ENCODE measurements around the gene KRTAP16-1.
"Not testable (repeated sequence)": the region's sequence is repeated elsewhere in the genome, so short reads cannot be mapped to it uniquely, and the experiment has no call there.

Gene KRTAP16-1

DNA sequence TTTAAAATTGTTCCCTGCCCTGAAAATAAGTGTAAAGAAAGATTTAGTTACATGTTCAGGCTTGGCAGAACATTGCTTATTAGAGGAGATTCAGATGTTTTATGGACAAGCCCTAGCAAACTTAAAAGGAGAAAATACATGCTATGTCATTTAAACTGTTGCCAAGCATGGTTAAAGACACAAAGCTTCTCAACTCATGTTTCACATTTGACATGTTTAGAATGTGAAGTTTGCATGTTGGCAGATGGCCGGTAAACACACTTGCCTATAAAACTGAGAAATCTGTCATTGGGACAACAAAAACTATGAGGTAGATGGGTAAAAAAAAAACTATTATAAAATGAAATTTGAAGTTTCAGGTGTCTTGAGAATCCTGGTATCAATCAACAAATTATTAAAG is 12.3 kb downstream of the KRTAP16-1 start:
- TF ChIP-seq, protein P1, sequence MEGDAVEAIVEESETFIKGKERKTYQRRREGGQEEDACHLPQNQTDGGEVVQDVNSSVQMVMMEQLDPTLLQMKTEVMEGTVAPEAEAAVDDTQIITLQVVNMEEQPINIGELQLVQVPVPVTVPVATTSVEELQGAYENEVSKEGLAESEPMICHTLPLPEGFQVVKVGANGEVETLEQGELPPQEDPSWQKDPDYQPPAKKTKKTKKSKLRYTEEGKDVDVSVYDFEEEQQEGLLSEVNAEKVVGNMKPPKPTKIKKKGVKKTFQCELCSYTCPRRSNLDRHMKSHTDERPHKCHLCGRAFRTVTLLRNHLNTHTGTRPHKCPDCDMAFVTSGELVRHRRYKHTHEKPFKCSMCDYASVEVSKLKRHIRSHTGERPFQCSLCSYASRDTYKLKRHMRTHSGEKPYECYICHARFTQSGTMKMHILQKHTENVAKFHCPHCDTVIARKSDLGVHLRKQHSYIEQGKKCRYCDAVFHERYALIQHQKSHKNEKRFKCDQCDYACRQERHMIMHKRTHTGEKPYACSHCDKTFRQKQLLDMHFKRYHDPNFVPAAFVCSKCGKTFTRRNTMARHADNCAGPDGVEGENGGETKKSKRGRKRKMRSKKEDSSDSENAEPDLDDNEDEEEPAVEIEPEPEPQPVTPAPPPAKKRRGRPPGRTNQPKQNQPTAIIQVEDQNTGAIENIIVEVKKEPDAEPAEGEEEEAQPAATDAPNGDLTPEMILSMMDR (IDR thresholded peaks at IDR 0.05; ENCODE audit: low read depth, low read length), result no peak
- no peak for DNase-seq (ENCODE audit: extremely low read depth, low read depth)

DNA sequence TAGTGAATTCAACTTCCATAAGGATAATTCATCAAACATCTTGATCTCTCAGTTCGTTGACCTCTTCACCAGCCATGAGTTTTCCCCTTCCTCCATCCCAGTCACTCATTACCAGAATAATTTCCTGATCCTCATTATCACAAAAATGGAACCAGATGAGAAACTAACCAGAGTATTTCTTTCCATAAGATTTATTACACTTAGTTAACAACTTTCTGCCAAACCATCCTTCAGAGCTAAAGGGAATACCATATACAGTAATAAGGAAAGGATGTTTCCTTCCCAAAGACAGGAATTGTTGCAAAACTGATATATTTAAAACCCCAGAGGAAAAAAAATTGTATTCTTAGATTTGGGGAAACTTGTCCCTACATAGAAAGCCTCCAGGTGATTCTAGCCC is 15.1 kb downstream of the KRTAP16-1 start:
- TF ChIP-seq, protein P1 (IDR thresholded peaks at IDR 0.05; ENCODE audit: low read depth, low read length), result no peak
- no peak for DNase-seq (ENCODE audit: extremely low read depth, low read depth)

DNA sequence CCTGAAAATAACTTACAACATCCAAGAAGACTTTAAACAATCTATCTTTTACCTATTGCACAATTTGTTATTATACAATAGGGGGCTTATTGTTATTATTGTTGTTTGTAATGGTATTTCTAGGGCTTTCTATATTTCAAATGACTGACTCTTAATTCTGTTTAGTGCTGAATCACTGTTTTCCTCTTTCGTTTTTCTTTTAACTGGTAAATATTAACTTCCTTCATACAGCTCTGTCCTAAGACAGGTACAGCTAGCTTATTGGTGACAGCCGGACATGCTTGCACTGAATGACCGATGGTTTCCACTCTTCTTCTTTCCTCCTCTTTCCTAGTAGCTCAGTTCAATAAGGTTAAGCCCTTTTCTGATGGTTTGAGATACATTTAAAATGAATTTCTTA is 22.1 kb downstream of the KRTAP16-1 start:
- DNase-seq (ENCODE audit: extremely low read depth, low read depth), result no peak
- TF ChIP-seq, protein P1 (IDR thresholded peaks at IDR 0.05; ENCODE audit: low read depth, low read length), result no peak

DNA sequence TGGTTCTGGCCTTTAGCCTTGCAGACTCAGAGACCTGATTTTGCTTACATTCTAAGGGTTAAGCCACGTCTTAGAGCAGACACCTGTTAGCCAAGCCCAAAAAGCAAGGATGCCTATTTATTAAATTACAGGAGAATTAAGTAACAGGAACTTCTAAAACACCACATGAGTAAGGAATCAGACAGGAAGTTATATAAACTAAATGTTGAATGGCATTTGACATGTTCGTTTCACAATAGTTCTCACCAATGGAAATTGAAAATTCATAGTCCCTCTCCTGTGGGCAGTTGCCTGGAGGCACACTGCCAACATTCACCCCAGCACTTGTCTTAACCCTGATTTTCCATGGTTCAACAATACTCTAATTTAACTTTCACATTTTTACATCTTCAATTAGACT is 24.6 kb downstream of the KRTAP16-1 start:
- TF ChIP-seq, protein P1 (IDR thresholded peaks at IDR 0.05; ENCODE audit: low read depth, low read length), result no peak
- DNase-seq (ENCODE audit: extremely low read depth, low read depth), result no peak

DNA sequence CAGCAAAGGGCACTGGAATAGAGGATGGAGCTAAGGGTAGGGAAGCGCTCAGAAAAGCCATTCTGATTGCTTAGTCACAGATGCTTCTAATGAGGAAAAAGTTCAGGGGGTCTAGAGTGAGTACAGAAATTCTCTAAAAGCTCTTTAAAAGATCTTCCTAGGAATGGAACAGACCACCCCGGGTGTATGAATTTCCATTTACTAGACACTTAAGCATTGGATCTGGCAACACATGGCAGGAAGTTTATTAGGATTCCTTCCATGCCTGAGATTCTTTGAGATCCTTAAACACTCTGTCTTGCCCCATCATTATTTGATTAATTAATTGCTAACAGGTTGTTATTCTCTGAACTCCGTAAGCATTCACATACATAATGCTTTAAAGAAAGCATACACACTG is 25.1 kb downstream of the KRTAP16-1 start:
- TF ChIP-seq, protein P1 (IDR thresholded peaks at IDR 0.05; ENCODE audit: low read depth, low read length), result no peak
- no peak for DNase-seq (ENCODE audit: extremely low read depth, low read depth)

DNA sequence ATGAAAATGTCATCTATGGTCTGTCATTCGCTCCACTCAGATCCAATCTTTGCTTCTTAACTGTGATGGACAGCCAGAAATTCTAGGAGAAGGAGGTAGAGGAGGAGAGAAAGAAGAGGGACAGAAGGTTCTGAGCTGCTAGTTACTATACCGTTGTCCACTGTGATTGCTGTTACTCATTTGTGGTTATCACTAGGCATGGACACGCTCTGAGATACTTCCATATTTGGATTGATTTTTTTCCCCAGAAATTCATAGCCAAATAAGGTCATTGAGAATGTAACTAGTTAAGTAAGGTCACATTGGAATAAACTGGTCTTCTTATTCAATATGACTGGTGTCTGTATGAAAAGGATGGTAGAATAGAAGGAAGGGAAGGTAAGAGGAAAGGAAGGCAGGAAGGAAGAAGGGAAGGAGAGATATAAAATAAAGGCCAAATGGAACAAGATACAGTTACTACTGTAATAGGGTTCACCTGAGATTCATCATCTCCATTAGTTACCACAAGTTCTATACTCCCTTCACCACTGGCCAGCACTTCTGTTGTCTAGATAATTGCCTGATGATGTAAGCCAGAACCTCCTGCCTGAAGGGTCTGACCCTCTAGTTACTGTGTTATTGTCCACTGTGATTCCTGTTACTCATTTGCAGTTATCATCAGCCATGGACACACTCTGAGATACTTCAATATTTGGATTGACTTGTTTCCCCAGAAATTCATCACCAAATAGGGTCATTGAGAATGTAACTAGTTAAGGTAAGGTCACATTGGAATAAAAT is 30.7 kb downstream of the KRTAP16-1 start:
- DNase-seq (ENCODE audit: extremely low read depth, low read depth), result no peak
- TF ChIP-seq, protein P1 (IDR thresholded peaks at IDR 0.05; ENCODE audit: low read depth, low read length), result no peak

DNA sequence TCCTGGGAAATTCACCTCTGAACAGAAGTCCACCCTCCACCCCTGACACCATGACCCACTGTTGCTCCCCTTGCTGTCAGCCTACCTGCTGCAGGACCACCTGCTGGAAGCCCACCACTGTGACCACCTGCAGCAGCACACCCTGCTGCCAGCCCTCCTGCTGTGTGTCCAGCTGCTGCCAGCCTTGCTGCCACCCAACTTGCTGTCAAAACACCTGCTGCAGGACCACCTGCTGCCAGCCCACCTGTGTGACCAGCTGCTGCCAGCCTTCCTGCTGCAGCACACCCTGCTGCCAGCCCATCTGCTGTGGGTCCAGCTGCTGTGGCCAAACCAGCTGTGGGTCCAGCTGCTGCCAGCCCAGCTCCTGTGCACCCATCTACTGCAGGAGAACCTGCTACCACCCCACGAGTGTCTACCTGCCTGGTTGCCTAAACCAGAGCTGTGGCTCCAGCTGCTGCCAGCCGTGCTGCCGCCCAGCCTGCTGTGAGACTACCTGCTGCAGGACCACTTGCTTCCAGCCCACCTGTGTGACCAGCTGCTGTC is 33.4 kb downstream of the KRTAP16-1 start, which contains the start of gene KRTAP9-7:
Gene KRTAP9-7, plus strand, starts transcription at position 51 of the 543 bp plus-strand sequence. Its CDS starts 0 bp downstream, at position 51.
- not testable (repeated sequence) for DNase-seq (ENCODE audit: extremely low read depth, low read depth)

Measured in AG09319 (cell line).